SK-N-SH (cell line): Measurements from ENCODE around the gene THSD4. TPM values are rescaled to one million over a fixed set of nuclear protein-coding genes. Genes with fewer than 3 reads are reported as not detected.

Experiments used
- CTCF ChIA-PET: fragments of 300-600, 350-600 bp; formaldehyde crosslinking; extraction: SDS; loops from one replicate; lab custom pipeline; 2021; lab: Yijun Ruan, JAX
- POLR2A ChIA-PET: fragments of 350-600 bp; sonication (Branson Sonifier 250); formaldehyde crosslinking; extraction: SDS; loops from one replicate; lab custom pipeline; 2020; ENCODE audit warnings: antibody characterized with exemption, inconsistent platforms; lab: Yijun Ruan, JAX
- DNase-seq: peaks from one replicate; pipeline ENCODE4 v3.0.0; 2012
- H2AFZ ChIP-seq: fragments of 200-600 bp; sonication (generic); 2 replicates; pipeline ENCODE4 v1.8.1; 2016; ENCODE audit warnings: antibody characterized with exemption, mild to moderate bottlenecking, low read depth
- H3F3A ChIP-seq: fragments of 200-600 bp; sonication (generic); replicated peaks from 2 replicates; pipeline ENCODE3; 2016; ENCODE audit warnings: antibody characterized with exemption, mild to moderate bottlenecking; ENCODE audit not compliant: insufficient read depth
- H3K27ac ChIP-seq, 2 experiments: fragments of 200-500 bp in 1 of 2; fragments of 200-600 bp in 1 of 2; sonication (Bioruptor generic) in 1 of 2; sonication (generic), shearing (Covaris generic) in 1 of 2; 2 replicates each; pipeline versions ENCODE4 v1.5.1 to v1.6.1; 2014 to 2016; ENCODE audit warnings: low read depth in 2 of 2, inconsistent platforms in 1 of 2, low read length in 1 of 2, mild to moderate bottlenecking in 1 of 2, mixed read lengths in 1 of 2
- H3K27me3 ChIP-seq: fragments of 200-600 bp; sonication (generic), shearing (Covaris generic); 2 replicates; pipeline ENCODE4 v1.6.1; 2016; ENCODE audit warnings: mixed run types; ENCODE audit not compliant: insufficient read depth
- H3K36me3 ChIP-seq, 2 experiments: fragments of 200-500 bp in 1 of 2; fragments of 200-600 bp in 1 of 2; sonication (Bioruptor generic) in 1 of 2; sonication (generic) in 1 of 2; replicated peaks in 1 of 2; 2 replicates each; pipeline versions ENCODE3 to v1.5.1; 2014 to 2016; ENCODE audit warnings: low read length in 1 of 2, mild to moderate bottlenecking in 1 of 2; ENCODE audit not compliant: insufficient read depth in 2 of 2, control insufficient read depth in 1 of 2
- H3K4me1 ChIP-seq, 2 experiments: fragments of 200-500 bp in 1 of 2; fragments of 200-600 bp in 1 of 2; sonication (Bioruptor generic) in 1 of 2; sonication (generic), shearing (Covaris generic) in 1 of 2; 2 replicates each; pipeline versions ENCODE4 v1.5.1 to v1.6.1; 2014 to 2016; ENCODE audit warnings: low read depth in 1 of 2, low read length in 1 of 2, mixed run types in 1 of 2; ENCODE audit not compliant: insufficient read depth in 2 of 2, control insufficient read depth in 1 of 2
- H3K4me2 ChIP-seq: fragments of 200-600 bp; sonication (generic), shearing (Covaris generic); 2 replicates; pipeline ENCODE4 v1.6.1; 2017; ENCODE audit warnings: mixed run types
- H3K4me3 ChIP-seq, 2 experiments: fragments of 200-500 bp in 1 of 2; fragments of 200-600 bp in 1 of 2; sonication (Bioruptor generic) in 1 of 2; sonication (generic), shearing (Covaris generic) in 1 of 2; 2 replicates each; pipeline versions ENCODE4 v1.5.1 to v1.8.1; 2014 to 2016; ENCODE audit warnings: low read depth in 2 of 2, inconsistent platforms in 1 of 2, low read length in 1 of 2, mild to moderate bottlenecking in 1 of 2, mixed read lengths in 1 of 2, moderate library complexity in 1 of 2
- H3K79me2 ChIP-seq: fragments of 200-600 bp; sonication (generic); 2 replicates; pipeline ENCODE4 v1.8.1; 2017; ENCODE audit warnings: mild to moderate bottlenecking; ENCODE audit not compliant: insufficient read depth
- H3K9ac ChIP-seq: fragments of 200-600 bp; sonication (generic); 2 replicates; pipeline ENCODE4 v1.6.1; 2017; ENCODE audit warnings: mixed run types
- H3K9me2 ChIP-seq: fragments of 200-600 bp; sonication (generic); 2 replicates; pipeline ENCODE4 v1.6.1; 2017; ENCODE audit warnings: mixed run types
- H3K9me3 ChIP-seq: fragments of 200-600 bp; sonication (generic); 2 replicates; pipeline ENCODE4 v1.6.1; 2017; ENCODE audit warnings: mixed run types, mild to moderate bottlenecking, moderate library complexity
- H4K20me1 ChIP-seq: fragments of 200-600 bp; sonication (generic); 2 replicates; pipeline ENCODE4 v1.6.1; 2017; ENCODE audit warnings: mild to moderate bottlenecking, mixed run types; ENCODE audit not compliant: insufficient read depth
- EZH2phosphoT487 ChIP-seq: fragments of 200-600 bp; sonication (generic); IDR thresholded peaks from 2 replicates; pipeline ENCODE4 v1.6.1; 2017; ENCODE audit warnings: low read depth, mixed run types, mild to moderate bottlenecking, antibody characterized with exemption, moderate library complexity, borderline replicate concordance
- GATA2 ChIP-seq: sonication (generic); formaldehyde crosslinking; IDR thresholded peaks from 2 replicates; pipeline ENCODE4 v1.5.0; 2020; ENCODE audit warnings: mild to moderate bottlenecking, missing genetic modification reagents
- TCF12 ChIP-seq: IDR thresholded peaks from 2 replicates; pipeline ENCODE4 v1.4.0; 2012
- YY1 ChIP-seq: IDR thresholded peaks from 2 replicates; pipeline ENCODE4 v1.4.0; 2012; ENCODE audit warnings: low read depth, mild to moderate bottlenecking
- ZBTB33 ChIP-seq: IDR thresholded peaks from 2 replicates; pipeline ENCODE4 v1.4.0; 2012; ENCODE audit warnings: low read depth, borderline replicate concordance
- WGBS: methylation state at CpG from one replicate; pipeline ENCODE4 v1.1.6; 2017; ENCODE audit warnings: low lambda C conversion rate; 5-methylcytosine and 5-hydroxymethylcytosine counted together
- polyA plus RNA-seq, 3 experiments: library from polyadenylated mRNA; depleted of rRNA; stranded (reverse); fragments of >200 nt; gene quantifications; 2 replicates each; pipeline ENCODE4 v1.2.3, GENCODE V29; 2012
- TF ChIP-seq, protein P1 (sequence below): IDR thresholded peaks from 2 replicates; pipeline ENCODE4 v1.6.1; 2012; ENCODE audit warnings: mild to moderate bottlenecking, low read depth, low read length, moderate library complexity
- TF ChIP-seq, protein P2 (sequence below): fragments of 150-350 bp; IDR thresholded peaks from 2 replicates; pipeline ENCODE4 v1.6.1; 2016; ENCODE audit warnings: mild to moderate bottlenecking, low read depth, low read length
- TF ChIP-seq, protein P3 (sequence below): fragments of 200-600 bp; sonication (generic); IDR thresholded peaks from 2 replicates; pipeline ENCODE4 v1.6.1; 2017; ENCODE audit warnings: antibody characterized with exemption, mild to moderate bottlenecking, moderate library complexity

The THSD4 gene
- polyA plus RNA-seq, 1 of the 3 experiments (the other 2 are of a cell fraction) = 79.1 TPM

DNA sequence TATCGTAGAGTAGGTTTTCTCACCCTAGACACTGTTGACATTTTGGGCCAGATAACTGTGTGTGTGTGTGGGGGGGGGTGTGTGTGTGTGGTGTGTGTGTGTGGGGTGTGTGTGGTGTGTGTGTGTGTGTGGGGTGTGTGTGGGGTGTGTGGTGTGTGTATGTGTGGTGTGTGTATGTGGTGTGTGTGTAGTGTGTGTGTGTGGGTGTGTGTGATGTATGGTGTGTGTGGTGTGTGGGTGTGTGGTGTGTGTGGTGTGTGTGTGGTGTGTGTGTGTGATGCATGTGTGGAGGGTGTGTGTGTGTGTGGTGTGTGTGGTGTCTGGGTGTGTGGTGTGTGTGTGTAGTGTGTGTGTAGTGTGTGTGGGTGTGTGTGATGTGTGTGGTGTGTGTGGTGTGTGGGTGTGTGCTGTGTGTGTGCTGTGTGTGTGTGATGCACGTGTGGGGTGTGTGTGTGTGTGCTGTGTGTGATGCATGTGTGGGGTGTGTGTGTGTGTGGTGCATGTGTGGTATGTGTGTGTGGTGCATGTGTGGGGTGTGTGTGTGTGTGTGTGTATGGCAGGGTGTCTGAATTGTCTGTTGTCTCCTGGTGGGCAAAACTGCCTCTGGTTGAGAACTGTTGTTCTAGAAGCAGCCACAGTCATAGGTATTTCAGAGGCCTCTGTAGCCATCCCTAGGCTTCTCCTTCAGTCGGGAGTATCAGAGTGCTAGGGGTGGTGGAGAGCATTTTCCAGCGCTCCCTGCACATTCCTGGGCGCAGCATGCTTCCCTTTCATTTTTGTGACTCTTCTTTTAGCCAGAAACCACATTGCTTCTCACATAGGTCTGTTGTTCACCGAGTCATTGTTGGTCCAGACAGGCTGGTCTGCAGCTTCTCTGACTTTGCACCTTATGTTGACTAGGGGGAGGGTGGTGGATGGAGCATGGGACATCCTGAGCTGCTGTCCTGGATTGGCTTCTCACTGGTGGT, 84.4 kb downstream of the THSD4 start:
- Histone ChIP-seq H3K27me3 (no peaks in the 10 kb centered on the region), H3F3A (no peaks in the 10 kb centered on the region), H3K36me3 (no peaks in the 10 kb centered on the region), H3K79me2 (0 out of 2 replicates have a peak, but pooled peaks cover 5% of the 10 kb centered on the region), H3K9me3 (no peaks in the 10 kb centered on the region), H4K20me1 (no peaks in the 10 kb centered on the region), H3K4me2 (no peak overlapping the region), H3K9me2 (no peaks in the 10 kb centered on the region), H3K9ac (no peak overlapping the region), H3K4me1 (peaks cover 0 to 3% of the 10 kb centered on the region in 2 experiments; a peak in 2 of 4 replicates), H3K4me3 (no peak overlapping the region), H3K27ac (no peak overlapping the region), H2AFZ (no peak overlapping the region)
- TF ChIP-seq GATA2 (CRISPR knock-in tag) = no peak
- no peak for TF ChIP-seq ZBTB33
- no peak for TF ChIP-seq TCF12
- TF ChIP-seq YY1 = no peak
- TF ChIP-seq, protein P1, sequence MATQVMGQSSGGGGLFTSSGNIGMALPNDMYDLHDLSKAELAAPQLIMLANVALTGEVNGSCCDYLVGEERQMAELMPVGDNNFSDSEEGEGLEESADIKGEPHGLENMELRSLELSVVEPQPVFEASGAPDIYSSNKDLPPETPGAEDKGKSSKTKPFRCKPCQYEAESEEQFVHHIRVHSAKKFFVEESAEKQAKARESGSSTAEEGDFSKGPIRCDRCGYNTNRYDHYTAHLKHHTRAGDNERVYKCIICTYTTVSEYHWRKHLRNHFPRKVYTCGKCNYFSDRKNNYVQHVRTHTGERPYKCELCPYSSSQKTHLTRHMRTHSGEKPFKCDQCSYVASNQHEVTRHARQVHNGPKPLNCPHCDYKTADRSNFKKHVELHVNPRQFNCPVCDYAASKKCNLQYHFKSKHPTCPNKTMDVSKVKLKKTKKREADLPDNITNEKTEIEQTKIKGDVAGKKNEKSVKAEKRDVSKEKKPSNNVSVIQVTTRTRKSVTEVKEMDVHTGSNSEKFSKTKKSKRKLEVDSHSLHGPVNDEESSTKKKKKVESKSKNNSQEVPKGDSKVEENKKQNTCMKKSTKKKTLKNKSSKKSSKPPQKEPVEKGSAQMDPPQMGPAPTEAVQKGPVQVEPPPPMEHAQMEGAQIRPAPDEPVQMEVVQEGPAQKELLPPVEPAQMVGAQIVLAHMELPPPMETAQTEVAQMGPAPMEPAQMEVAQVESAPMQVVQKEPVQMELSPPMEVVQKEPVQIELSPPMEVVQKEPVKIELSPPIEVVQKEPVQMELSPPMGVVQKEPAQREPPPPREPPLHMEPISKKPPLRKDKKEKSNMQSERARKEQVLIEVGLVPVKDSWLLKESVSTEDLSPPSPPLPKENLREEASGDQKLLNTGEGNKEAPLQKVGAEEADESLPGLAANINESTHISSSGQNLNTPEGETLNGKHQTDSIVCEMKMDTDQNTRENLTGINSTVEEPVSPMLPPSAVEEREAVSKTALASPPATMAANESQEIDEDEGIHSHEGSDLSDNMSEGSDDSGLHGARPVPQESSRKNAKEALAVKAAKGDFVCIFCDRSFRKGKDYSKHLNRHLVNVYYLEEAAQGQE = no peak
- TF ChIP-seq, protein P2, sequence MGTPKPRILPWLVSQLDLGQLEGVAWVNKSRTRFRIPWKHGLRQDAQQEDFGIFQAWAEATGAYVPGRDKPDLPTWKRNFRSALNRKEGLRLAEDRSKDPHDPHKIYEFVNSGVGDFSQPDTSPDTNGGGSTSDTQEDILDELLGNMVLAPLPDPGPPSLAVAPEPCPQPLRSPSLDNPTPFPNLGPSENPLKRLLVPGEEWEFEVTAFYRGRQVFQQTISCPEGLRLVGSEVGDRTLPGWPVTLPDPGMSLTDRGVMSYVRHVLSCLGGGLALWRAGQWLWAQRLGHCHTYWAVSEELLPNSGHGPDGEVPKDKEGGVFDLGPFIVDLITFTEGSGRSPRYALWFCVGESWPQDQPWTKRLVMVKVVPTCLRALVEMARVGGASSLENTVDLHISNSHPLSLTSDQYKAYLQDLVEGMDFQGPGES = no peak
- no peak for TF ChIP-seq EZH2phosphoT487
- TF ChIP-seq, protein P3, sequence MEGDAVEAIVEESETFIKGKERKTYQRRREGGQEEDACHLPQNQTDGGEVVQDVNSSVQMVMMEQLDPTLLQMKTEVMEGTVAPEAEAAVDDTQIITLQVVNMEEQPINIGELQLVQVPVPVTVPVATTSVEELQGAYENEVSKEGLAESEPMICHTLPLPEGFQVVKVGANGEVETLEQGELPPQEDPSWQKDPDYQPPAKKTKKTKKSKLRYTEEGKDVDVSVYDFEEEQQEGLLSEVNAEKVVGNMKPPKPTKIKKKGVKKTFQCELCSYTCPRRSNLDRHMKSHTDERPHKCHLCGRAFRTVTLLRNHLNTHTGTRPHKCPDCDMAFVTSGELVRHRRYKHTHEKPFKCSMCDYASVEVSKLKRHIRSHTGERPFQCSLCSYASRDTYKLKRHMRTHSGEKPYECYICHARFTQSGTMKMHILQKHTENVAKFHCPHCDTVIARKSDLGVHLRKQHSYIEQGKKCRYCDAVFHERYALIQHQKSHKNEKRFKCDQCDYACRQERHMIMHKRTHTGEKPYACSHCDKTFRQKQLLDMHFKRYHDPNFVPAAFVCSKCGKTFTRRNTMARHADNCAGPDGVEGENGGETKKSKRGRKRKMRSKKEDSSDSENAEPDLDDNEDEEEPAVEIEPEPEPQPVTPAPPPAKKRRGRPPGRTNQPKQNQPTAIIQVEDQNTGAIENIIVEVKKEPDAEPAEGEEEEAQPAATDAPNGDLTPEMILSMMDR = no peak
- ChIA-PET POLR2A (no interaction called here), CTCF (no interaction called here)
- DNase-seq = no peak
- WGBS = 87% methylated on average over 6 of the region's 6 CpGs
